GM23248 (cell line): ENCODE results near the gene CALD1. TPM values are rescaled to one million over a fixed set of nuclear protein-coding genes. Genes with fewer than 3 reads are reported as not detected.

Source experiments
- DNase-seq: peaks from one replicate; pipeline ENCODE4 v3.0.0-alpha.2; 2015
- H2AFZ ChIP-seq: fragments of 200-600 bp; sonication (generic); 2 replicates; pipeline ENCODE4 v1.6.1; 2016; ENCODE audit warnings: antibody characterized with exemption
- H3F3A ChIP-seq: fragments of 200-600 bp; sonication (generic); 2 replicates; pipeline ENCODE4 v1.6.1; 2016; ENCODE audit warnings: mild to moderate bottlenecking, antibody characterized with exemption, mixed run types; ENCODE audit not compliant: insufficient read depth
- H3K27ac ChIP-seq: fragments of 200-600 bp; sonication (generic); 2 replicates; pipeline ENCODE4 v1.5.1; 2016; ENCODE audit warnings: mild to moderate bottlenecking
- H3K27me3 ChIP-seq: fragments of 200-600 bp; sonication (generic); replicated peaks from 2 replicates; pipeline ENCODE4 v1.6.1; 2016; ENCODE audit warnings: mild to moderate bottlenecking; ENCODE audit not compliant: insufficient read depth
- H3K36me3 ChIP-seq: fragments of 200-600 bp; sonication (generic); 2 replicates; pipeline ENCODE4 v1.6.1; 2016; ENCODE audit warnings: low read depth, mild to moderate bottlenecking
- H3K4me1 ChIP-seq: fragments of 200-600 bp; sonication (generic); 2 replicates; pipeline ENCODE4 v1.6.1; 2016; ENCODE audit warnings: mild to moderate bottlenecking; ENCODE audit not compliant: insufficient read depth
- H3K4me2 ChIP-seq: fragments of 200-600 bp; sonication (generic); one replicate; pipeline ENCODE4 v1.6.1; 2016; ENCODE audit warnings: mild to moderate bottlenecking; ENCODE audit not compliant: unreplicated experiment
- H3K4me3 ChIP-seq: fragments of 200-600 bp; sonication (generic); 2 replicates; pipeline ENCODE4 v1.5.1; 2016; ENCODE audit warnings: mild to moderate bottlenecking
- H3K79me2 ChIP-seq: fragments of 200-600 bp; sonication (generic); 2 replicates; pipeline ENCODE4 v1.6.1; 2016; ENCODE audit warnings: mild to moderate bottlenecking; ENCODE audit not compliant: insufficient read depth
- H3K9ac ChIP-seq: fragments of 200-600 bp; sonication (generic); 2 replicates; pipeline ENCODE4 v1.6.1; 2016; ENCODE audit warnings: mild to moderate bottlenecking
- H3K9me2 ChIP-seq: fragments of 200-600 bp; sonication (generic); 2 replicates; pipeline ENCODE4 v1.6.1; 2016; ENCODE audit warnings: mixed run types, mild to moderate bottlenecking, moderate library complexity; ENCODE audit not compliant: insufficient read depth
- H3K9me3 ChIP-seq: fragments of 200-600 bp; sonication (generic); one replicate; pipeline ENCODE4 v1.6.1; 2017; ENCODE audit warnings: low read depth
- H4K20me1 ChIP-seq: fragments of 200-600 bp; sonication (generic); 2 replicates; pipeline ENCODE4 v1.6.0; 2016; ENCODE audit not compliant: insufficient read depth
- EZH2 ChIP-seq: fragments of 200-600 bp; sonication (generic); IDR thresholded peaks from 2 replicates; pipeline ENCODE4 v1.6.1; 2018; ENCODE audit warnings: antibody characterized with exemption, mild to moderate bottlenecking; ENCODE audit not compliant: insufficient read depth, poor library complexity, severe bottlenecking
- EZH2phosphoT487 ChIP-seq: fragments of 200-600 bp; sonication (generic); IDR thresholded peaks from 2 replicates; pipeline ENCODE4 v1.6.1; 2018; ENCODE audit warnings: antibody characterized with exemption, moderate library complexity, mild to moderate bottlenecking, low read depth; ENCODE audit not compliant: insufficient read depth
- WGBS, 2 experiments: methylation state at CpG; one replicate each; pipeline ENCODE4 v1.1.6; 2015 to 2017; ENCODE audit warnings: low lambda C conversion rate in 2 of 2, low coverage in 1 of 2; ENCODE audit errors: missing lambda C conversion rate in 2 of 2; 5-methylcytosine and 5-hydroxymethylcytosine counted together
- in situ Hi-C: fragments of 300-500 bp; cut with MboI; formaldehyde crosslinking; loops from 2 replicates; pipeline ENCODE4 v1.15.0; 2020
- polyA plus RNA-seq: library from polyadenylated mRNA; unstranded; fragments of >200 nt; fragmentation: Nextera tagmentation; extraction: Ambion mirVana; gene quantifications from 2 replicates; pipeline ENCODE4 v1.2.1, GENCODE V29; 2016
- small RNA-seq: library from RNA; depleted of rRNA; stranded (forward); fragments of <200 nt; gene quantifications from one replicate; pipeline ENCODE3, GENCODE V24; 2014; ENCODE audit warnings: low read depth, low replicate concordance
- total RNA-seq: library from RNA; depleted of rRNA; stranded (reverse); fragments of >200 nt; shearing (Covaris generic); gene quantifications from 2 replicates; pipeline ENCODE4 v1.2.3, GENCODE V29; 2014; rRNA removed

CALD1 gene
- total and polyA plus RNA-seq, 2 experiments from 2014 or later, result 698 to 1,687 TPM

GRCh38 chr7:134997214-134997885 lies 217.9 kb downstream of the CALD1 start:
- in situ Hi-C loops, result no loop called here
- no peaks in the 10 kb centered on the region for H3K9me2 ChIP-seq

GRCh38 chr7:134999136-134999535 lies 219.7 kb downstream of the CALD1 start:
- TF ChIP-seq EZH2 (no peak), EZH2phosphoT487 (no peak)
- in situ Hi-C loops, result no loop called here

More at GRCh38 chr7:134997214-134997885, 217.9 kb downstream of the CALD1 start:
- no peak for TF ChIP-seq EZH2
- TF ChIP-seq EZH2phosphoT487, result no peak
- H3F3A ChIP-seq, result no peaks in the 10 kb centered on the region
- no peak overlapping the region for H3K4me3 ChIP-seq
- no peaks in the 10 kb centered on the region for H3K79me2 ChIP-seq
- 94 to 100% methylated on average over 3 of the region's 3 CpGs for WGBS, 2 experiments
- H3K36me3 ChIP-seq, result no peaks in the 10 kb centered on the region
- no peak for DNase-seq
- no peak overlapping the region for H3K4me2 ChIP-seq
- H2AFZ ChIP-seq, result no peak overlapping the region
- no peaks in the 10 kb centered on the region for H3K9me3 ChIP-seq
- no peaks in the 10 kb centered on the region for H3K4me1 ChIP-seq
- H3K27ac ChIP-seq, result no peak overlapping the region
- no peaks in the 10 kb centered on the region for H4K20me1 ChIP-seq
- no peaks in the 10 kb centered on the region for H3K27me3 ChIP-seq
- no peak overlapping the region for H3K9ac ChIP-seq

GRCh38 chr7:135001390-135002165 lies 222.1 kb downstream of the CALD1 start:
- no peaks in the 10 kb centered on the region for H3K9me3 ChIP-seq

More at GRCh38 chr7:134999136-134999535, 219.7 kb downstream of the CALD1 start:
- WGBS, 2 experiments, result 91 to 98% methylated on average over 3 of the region's 3 CpGs
- H4K20me1 ChIP-seq, result no peaks in the 10 kb centered on the region
- no peak overlapping the region for H3K9ac ChIP-seq
- H3K9me2 ChIP-seq, result no peaks in the 10 kb centered on the region
- H3F3A ChIP-seq, result no peaks in the 10 kb centered on the region
- no peak overlapping the region for H3K4me3 ChIP-seq
- H3K36me3 ChIP-seq, result no peaks in the 10 kb centered on the region
- no peaks in the 10 kb centered on the region for H3K9me3 ChIP-seq
- no peak for DNase-seq
- H3K27me3 ChIP-seq, result no peaks in the 10 kb centered on the region
- no peaks in the 10 kb centered on the region for H3K4me1 ChIP-seq
- no peak overlapping the region for H3K4me2 ChIP-seq
- no peak overlapping the region for H3K27ac ChIP-seq
- no peaks in the 10 kb centered on the region for H3K79me2 ChIP-seq
- H2AFZ ChIP-seq, result no peak overlapping the region

GRCh38 chr7:135012229-135012628 lies 232.8 kb downstream of the CALD1 start:
- no peaks in the 10 kb centered on the region for H3K36me3 ChIP-seq
- H3K4me3 ChIP-seq, result no peak overlapping the region
- H3F3A ChIP-seq, result no peaks in the 10 kb centered on the region
- H3K27me3 ChIP-seq, result no peaks in the 10 kb centered on the region
- TF ChIP-seq EZH2phosphoT487, result no peak
- no peak for TF ChIP-seq EZH2
- H3K79me2 ChIP-seq, result no peaks in the 10 kb centered on the region
- in situ Hi-C loops, result no loop called here
- H3K27ac ChIP-seq, result no peak overlapping the region
- DNase-seq, result no peak
- H2AFZ ChIP-seq, result no peak overlapping the region
- no peaks in the 10 kb centered on the region for H3K9me3 ChIP-seq
- no peak overlapping the region for H3K9ac ChIP-seq
- H4K20me1 ChIP-seq, result no peaks in the 10 kb centered on the region
- no peak overlapping the region for H3K4me2 ChIP-seq
- H3K9me2 ChIP-seq, result no peaks in the 10 kb centered on the region
- no peaks in the 10 kb centered on the region for H3K4me1 ChIP-seq

More at GRCh38 chr7:135001390-135002165, 222.1 kb downstream of the CALD1 start:
- no peak overlapping the region for H3K4me2 ChIP-seq
- H2AFZ ChIP-seq, result no peak overlapping the region
- no peak overlapping the region for H3K9ac ChIP-seq
- in situ Hi-C loops, result no loop called here
- 58 to 71% methylated on average over 1 of the region's 1 CpG for WGBS, 2 experiments
- no peak overlapping the region for H3K4me3 ChIP-seq
- no peak for TF ChIP-seq EZH2phosphoT487
- TF ChIP-seq EZH2, result no peak
- H3K9me2 ChIP-seq, result no peaks in the 10 kb centered on the region
- H3K27ac ChIP-seq, result no peak overlapping the region
- peak; percentile 35 for DNase-seq
- no peaks in the 10 kb centered on the region for H4K20me1 ChIP-seq
- H3K79me2 ChIP-seq, result no peaks in the 10 kb centered on the region
- H3K36me3 ChIP-seq, result no peaks in the 10 kb centered on the region
- no peaks in the 10 kb centered on the region for H3K27me3 ChIP-seq
- no peaks in the 10 kb centered on the region for H3K4me1 ChIP-seq
- H3F3A ChIP-seq, result no peaks in the 10 kb centered on the region

Small RNA genes lying within 50 kb of the gene (small RNA-seq; reads per million reads assigned to genes)
- not detected for gene TUBB3P2

Other genes with a start within 250 kb of the CALD1 start
- gene AKR1B15, start 230.5 kb upstream of the CALD1 start, total RNA-seq, result not detected in 2 replicates
- gene AKR1B15, start 230.5 kb upstream of the CALD1 start, polyA plus RNA-seq, result not detected in 2 replicates
- 33.3 and 37.4 TPM in 2 replicates for gene BPGM, start 132.8 kb upstream of the CALD1 start, total RNA-seq
- 41.3 and 41.6 TPM in 2 replicates for gene BPGM, start 132.8 kb upstream of the CALD1 start, polyA plus RNA-seq
- 2.4 TPM in 2 replicates for gene AGBL3, start 206.9 kb downstream of the CALD1 start, total RNA-seq
- 1.4 and 1.5 TPM in 2 replicates for gene AGBL3, start 206.9 kb downstream of the CALD1 start, polyA plus RNA-seq